Activated T-cell treated with anti-CD3 and anti-CD28 coated beads for 48 hours (primary cell): ENCODE data around the gene TCEAL7.
A peak's percentile ranks its signal among the peaks of the same experiment; 100 is the strongest.
"Not testable (repeated sequence)": the region's sequence is repeated elsewhere in the genome, so short reads cannot be mapped to it uniquely, and the experiment has no call there.

Experiments used
- DNase-seq: peaks from one replicate; pipeline ENCODE4 v3.0.0-alpha.2; 2020; ENCODE audit warnings: low read depth

TCEAL7 gene

GRCh38 chrX:103329991-103330390 is at the start of gene TCEAL7:
Gene TCEAL7 (plus strand): TSS chrX:103330239. CDS start chrX:103331404, 1,165 bp downstream.
- no peak for DNase-seq

- DNase-seq: no peak
Measured at GRCh38 chrX:103293118-103293517, 36.9 kb upstream of the TCEAL7 start.

DNA sequence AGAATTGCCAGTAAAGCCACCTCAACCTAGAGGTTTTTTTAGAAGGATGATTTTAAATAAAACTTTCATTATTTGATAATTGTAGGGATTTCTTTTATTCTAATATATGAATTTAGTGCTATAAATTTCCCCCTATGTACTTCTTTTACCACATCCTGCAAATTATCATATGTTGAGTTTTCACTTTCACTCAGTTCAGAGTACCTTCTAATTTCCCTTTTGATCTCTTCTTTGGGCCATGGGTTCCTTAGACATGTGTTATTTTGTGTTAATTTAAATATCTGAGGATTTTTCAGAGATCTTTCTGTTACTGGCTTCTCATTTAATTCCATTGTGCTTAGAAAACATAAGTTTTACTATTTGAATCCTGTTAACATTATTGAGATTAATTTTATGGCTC is 25.3 kb upstream of the TCEAL7 start:
- DNase-seq: no peak

GRCh38 chrX:103305666-103306065 is 24.4 kb upstream of the TCEAL7 start:
- not testable (repeated sequence) for DNase-seq

DNA sequence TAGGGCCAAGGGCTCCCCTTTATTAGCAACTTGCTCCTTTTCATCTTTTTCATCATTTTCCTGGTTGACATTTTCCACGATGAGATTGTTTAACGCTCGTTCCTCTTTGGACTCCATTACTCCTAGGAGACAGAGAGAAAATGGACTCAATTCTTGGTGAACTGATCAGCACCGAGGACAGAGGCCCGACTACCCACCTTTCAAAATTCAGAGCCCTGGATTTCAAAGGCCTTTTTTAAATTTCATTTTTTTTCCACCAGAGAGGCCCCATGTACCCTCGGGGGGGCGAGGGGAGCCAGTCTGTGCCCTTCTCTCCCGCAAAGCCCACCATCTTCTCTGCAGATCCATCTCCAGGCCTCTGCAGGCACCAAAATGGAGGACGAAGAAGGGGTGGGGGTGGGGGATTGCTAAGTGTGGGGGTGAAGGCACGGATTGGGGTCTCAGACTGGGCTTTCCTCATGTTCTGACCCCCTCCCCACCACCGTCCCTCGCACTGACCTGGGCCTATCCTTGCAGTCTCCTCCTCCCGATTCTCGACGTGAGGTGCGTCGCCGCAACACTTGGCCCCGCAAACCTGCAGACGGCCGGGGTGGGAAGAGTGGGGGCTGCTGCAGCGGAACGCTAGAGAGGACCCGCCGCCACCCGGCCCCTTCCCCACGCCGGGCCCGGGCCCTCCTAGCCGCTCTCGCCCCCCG is 20.0 kb upstream of the TCEAL7 start:
- DNase-seq: no peak

DNA sequence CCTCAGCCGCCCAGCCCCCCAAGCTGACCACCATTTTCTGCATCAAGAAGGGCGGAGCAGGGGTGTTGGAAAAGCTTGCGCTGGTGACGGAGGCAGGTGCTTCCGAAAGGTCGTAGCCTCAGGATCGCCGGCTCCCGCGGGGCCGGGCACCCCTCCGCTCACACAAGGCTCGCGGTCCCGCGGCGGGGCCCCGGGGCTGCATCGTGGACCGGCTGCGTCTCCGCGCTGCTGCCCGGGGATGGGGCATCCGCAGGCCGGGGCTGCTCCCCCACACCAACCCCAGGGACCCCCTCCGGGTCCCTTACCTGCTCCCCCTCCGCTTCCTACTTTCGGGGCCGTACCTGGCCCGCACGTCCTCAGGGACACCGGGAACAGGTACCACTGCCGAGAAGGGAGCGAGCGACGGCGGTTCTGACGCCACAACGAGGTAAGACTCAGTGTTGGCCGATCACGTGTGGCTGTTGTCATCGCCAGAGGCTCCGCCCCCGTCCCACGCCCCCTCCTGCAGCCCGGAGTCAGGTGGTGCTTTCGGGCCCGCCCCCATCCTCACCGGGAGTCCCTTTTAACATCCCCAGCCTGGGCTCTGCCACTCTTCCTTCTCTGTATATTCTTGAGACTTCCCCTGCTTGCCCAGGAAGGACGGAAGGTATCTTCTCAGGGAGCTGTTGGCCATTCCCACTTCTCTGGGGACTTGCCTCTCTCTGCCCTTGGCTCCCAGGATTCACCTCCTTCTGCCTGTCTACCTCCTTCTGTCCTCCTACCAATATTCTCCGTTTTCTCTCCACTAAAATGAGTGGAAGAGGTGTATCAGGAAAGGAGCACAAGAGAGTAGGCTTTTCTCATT is 19.3 kb upstream of the TCEAL7 start, which contains the start of gene BEX2:
Gene BEX2, minus strand, starts transcription at position 436 of the 844 bp plus-strand sequence. CDS start 1,014 bp downstream, outside the sequence.
- peak; percentile 79 for DNase-seq

- no peak for DNase-seq
Measured at GRCh38 chrX:103311399-103311780, 18.6 kb upstream of the TCEAL7 start.

GRCh38 chrX:103330681-103331288 is 746 bp downstream of the TCEAL7 start:
- DNase-seq: no peak

DNA sequence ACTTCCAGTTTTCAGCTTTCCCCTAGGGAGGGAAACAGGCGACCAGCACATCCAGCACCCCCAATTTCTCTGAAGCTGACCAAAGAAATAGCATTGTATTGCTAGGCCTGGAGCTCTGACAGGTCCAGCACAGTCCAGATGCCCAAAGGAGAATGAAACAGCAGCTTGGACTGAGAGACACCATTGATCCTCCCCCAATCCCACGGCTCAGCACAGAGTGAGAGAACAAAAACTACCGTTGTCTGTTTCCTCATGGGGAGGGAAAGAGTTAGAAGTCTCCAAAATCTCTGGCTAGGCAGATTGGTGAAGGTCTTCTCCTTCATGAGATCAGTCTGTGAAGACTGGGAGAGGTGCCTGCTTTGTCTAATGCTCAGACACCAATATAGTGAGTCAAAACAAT is 8.6 kb downstream of the TCEAL7 start:
- DNase-seq: no peak

DNA sequence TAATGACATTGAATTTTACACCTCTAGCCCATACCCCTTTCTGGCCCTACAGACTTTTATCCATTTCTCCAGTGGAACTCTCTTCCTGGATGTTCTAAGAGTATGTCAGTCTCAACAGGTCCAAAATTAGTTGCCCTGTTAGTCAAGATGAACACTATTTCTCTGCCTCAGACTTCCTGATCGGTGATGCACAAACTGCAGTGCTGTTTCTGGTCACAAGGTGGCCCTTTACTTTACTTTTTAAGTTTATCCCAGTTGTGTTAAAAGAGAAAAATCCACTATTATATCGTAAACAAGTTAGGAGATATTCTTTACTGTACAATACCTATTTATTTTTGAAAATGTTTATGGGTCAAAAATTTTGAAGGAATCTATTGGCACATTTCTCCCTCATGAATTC is 13.1 kb downstream of the TCEAL7 start:
- DNase-seq: no peak

DNA sequence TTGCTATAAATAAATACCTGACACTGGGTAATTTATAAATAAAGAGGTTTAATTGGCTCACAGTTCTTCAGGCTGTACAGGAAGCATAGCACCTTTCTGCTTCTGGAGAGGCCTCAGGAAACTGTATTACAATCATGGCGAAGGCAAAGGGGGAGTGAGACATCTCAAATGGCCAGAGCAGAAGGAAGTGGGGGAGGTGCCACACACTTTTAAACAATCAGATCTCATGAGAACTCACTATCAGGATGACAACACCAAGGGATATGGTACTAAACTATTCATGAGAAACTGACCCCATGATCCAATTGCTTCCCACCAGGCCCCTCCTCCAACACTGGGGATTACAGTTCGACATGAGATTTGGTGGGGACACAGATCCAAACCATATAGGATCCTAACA is 14.6 kb downstream of the TCEAL7 start:
- no peak for DNase-seq

GRCh38 chrX:103347682-103348397 is 17.8 kb downstream of the TCEAL7 start:
- no peak for DNase-seq

DNA sequence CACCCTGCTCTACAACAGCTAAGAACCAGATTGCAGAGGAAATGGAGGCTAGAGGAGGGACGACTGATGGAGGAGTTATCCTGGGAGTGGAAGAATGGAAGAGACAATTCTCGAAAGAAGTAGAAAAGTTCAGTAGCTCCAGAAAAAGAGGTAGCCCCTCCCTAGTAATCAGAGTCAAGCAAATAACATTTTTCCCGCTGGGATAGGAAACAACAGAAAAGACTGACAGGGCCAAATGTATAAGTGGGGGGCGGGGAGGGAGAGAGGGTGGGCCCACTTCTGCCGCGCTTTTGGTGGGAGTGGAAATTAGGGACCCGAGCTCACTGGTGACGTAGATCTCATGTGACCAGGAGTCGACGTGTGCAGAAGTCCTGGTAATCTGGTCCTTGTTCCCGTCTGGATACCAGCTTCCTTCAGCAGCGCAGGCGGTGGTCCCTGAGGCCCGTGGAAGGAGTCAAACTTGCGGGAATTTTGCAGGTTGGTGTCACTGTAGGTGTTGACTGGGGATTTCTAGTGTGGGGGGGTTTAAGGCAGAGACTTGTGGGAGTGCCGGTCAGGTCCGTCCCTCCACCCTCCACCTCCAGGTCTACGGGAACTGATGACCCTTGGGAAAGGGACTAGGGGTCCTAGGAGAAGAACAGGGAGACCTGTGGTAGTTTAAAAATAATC is 26.2 kb downstream of the TCEAL7 start, which contains the start of gene TCEAL9:
Gene TCEAL9, plus strand, starts transcription at position 377 of the 669 bp plus-strand sequence. CDS start 1,179 bp downstream, outside the sequence.
- DNase-seq: no peak

- DNase-seq: no peak
Measured at GRCh38 chrX:103356858-103357257, 26.8 kb downstream of the TCEAL7 start.

DNA sequence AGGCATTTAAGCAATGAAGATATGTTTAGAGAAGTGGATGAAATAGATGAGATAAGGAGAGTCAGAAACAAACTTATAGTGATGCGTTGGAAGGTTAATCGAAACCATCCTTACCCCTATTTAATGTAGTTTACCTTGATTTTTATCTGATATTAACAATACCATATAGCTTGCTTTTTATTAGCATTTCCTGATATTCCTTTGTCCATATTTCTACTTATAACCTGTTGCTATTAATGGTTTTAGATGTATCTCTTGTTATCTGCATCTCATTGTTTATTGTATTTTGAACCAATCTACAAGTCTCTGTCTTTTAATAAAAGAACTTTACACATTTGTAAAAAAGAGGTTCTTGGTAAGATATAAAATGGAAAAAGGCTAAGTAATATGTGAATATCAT is 27.8 kb downstream of the TCEAL7 start:
- DNase-seq: no peak

GRCh38 chrX:103359605-103360004 is 29.6 kb downstream of the TCEAL7 start:
- DNase-seq: not testable (repeated sequence)

DNA sequence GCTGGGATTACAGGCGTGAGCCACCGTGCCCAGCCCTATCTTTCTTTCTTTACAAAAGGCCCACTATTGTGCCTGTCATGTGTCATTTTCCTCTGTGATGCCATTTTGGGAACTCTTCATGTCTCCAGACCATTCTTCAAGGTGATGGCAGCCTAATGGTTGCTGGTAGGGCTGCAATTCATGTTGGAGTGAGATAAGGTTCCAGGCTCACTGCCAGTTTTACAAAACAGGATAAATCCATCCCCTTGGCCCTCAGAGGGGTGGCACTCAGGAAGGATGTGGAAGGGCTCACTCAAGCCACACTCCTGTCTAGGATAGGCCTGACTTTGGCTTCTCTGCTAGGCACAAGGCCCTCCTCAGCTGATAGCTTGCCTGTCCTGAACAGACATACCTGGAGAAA is 30.1 kb downstream of the TCEAL7 start:
- no peak for DNase-seq

DNA sequence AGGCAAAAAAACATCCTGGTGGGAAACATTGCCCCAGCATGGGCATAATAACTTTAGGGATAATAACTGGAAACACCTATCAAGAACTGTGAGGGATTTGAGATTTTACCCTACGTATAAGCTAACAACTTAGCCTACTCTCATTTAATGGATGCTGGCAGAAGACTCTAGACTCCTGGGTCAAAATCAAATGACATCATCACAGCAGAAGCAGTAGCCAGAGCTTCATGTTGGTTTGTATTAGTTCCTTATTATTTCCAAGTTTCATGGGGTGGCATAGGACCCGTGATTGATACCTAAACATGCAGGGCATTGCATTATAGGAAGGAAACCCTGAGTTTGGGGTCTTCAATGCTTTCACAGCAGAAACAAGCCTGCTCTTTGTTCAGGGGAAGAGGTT is 30.9 kb downstream of the TCEAL7 start:
- no peak for DNase-seq

DNA sequence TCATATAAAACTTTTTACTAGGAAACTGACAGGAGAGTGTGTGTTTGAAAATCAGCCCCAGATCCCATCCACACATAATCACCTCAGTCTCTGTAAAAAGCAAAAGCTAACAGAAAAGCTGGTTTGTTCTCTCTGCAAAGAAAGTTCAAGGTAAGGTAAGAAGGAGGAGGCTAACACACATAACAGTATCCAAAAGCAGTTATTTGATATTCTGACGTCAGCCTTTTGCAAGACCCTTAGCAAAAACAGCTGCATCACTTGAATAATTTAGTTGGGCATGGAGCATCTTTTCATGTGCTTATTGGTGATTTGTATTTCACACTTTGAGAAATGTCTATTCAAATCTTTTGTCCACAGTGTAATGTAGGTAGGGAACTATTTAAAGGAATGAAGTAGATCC is 31.8 kb downstream of the TCEAL7 start:
- no peak for DNase-seq

GRCh38 chrX:103362474-103362873 is 32.4 kb downstream of the TCEAL7 start:
- DNase-seq: no peak

DNA sequence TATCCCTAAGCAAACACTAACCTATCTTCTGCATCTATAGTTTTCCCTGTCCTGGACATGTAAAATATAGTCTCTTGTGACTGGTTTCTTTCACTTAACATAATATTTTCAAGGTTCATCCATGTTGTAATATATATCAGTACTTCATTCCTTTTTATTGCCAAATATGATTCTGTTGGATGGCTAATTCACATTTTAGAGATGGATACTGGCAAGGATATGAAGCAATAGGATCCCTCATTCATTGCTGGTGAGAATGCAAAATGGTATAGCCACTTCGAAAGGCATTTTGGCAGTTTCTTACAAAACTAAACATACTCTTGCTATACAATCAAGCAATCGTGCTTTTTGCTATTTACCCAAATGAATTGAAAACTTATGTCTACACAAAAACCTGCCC is 33.0 kb downstream of the TCEAL7 start:
- DNase-seq: no peak

- DNase-seq: no peak
Measured at GRCh38 chrX:103367502-103367901, 37.5 kb downstream of the TCEAL7 start.
